DMS 273 treated with DMSO at 0.1 percent for 48 hours (cell line): ENCODE results near the gene GSK3A.

Experiments
- DNase-seq: peaks from one replicate; lab custom pipeline; 2025; lab: John Stamatoyannopoulos, UW

GSK3A gene

GRCh38 chr19:42248270-42249148 is 6.1 kb upstream of the GSK3A start:
- no peak for DNase-seq

- no peak for DNase-seq
Observed at GRCh38 chr19:42247640-42248199, 5.3 kb upstream of the GSK3A start.

- DNase-seq: no peak
Observed at GRCh38 chr19:42246922-42247639, 4.7 kb upstream of the GSK3A start.

- DNase-seq: peak; percentile 59
Observed at GRCh38 chr19:42246143-42246921, 3.9 kb upstream of the GSK3A start.

GRCh38 chr19:42245231-42245630 is 2.8 kb upstream of the GSK3A start:
- no peak for DNase-seq

- DNase-seq: peak; percentile 89
Observed at GRCh38 chr19:42244347-42245220, 2.2 kb upstream of the GSK3A start.

GRCh38 chr19:42242069-42242511 is 312 bp downstream of the GSK3A start:
- DNase-seq: no peak

GRCh38 chr19:42241279-42241678 is 1.1 kb downstream of the GSK3A start:
- DNase-seq: no peak

GRCh38 chr19:42239544-42240220 is 2.7 kb downstream of the GSK3A start:
- DNase-seq: no peak

- DNase-seq: no peak
Observed at GRCh38 chr19:42235181-42235580, 7.2 kb downstream of the GSK3A start.

- DNase-seq: no peak
Observed at GRCh38 chr19:42234364-42234763, 8.0 kb downstream of the GSK3A start.

- DNase-seq: no peak
Observed at GRCh38 chr19:42233678-42234292, 8.6 kb downstream of the GSK3A start.

GRCh38 chr19:42233106-42233505 is 9.3 kb downstream of the GSK3A start:
- DNase-seq: no peak

GRCh38 chr19:42232435-42232834 is 10.0 kb downstream of the GSK3A start:
- DNase-seq: no peak

GRCh38 chr19:42230571-42230970 is 11.8 kb downstream of the GSK3A start:
- no peak for DNase-seq

- no peak for DNase-seq
Observed at GRCh38 chr19:42229855-42230351, 12.5 kb downstream of the GSK3A start.

GRCh38 chr19:42229301-42229854 is 13.0 kb downstream of the GSK3A start:
- no peak for DNase-seq

GRCh38 chr19:42228641-42229040 is 13.8 kb downstream of the GSK3A start:
- DNase-seq: no peak

- no peak for DNase-seq
Observed at GRCh38 chr19:42226886-42227285, 15.5 kb downstream of the GSK3A start.
